OCI-LY7 (cell line): ENCODE results near the gene COBL. TPM values are rescaled to one million over a fixed set of nuclear protein-coding genes. Genes with fewer than 3 reads are reported as not detected.

Experiments
- BruUV-seq: library from RNA; stranded (reverse); fragments of 400-500 nt; replicated peaks from 2 replicates; lab custom pipeline; 2021; lab: Mats Ljungman, UMichigan
- CTCF ChIA-PET: fragments of 300-600 bp; sonication (Branson Sonifier 250); formaldehyde crosslinking; loops from one replicate; lab custom pipeline; 2022; ENCODE audit warnings: antibody characterized with exemption; ENCODE audit not compliant: unreplicated experiment; lab: Charles Lee
- POLR2A ChIA-PET: fragments of 300-600 bp; sonication (Branson Sonifier 250); formaldehyde crosslinking; loops from one replicate; lab custom pipeline; 2022; ENCODE audit warnings: antibody characterized with exemption; lab: Charles Lee
- DNase-seq: peaks from one replicate; pipeline ENCODE4 v3.0.0-alpha.2; 2015; ENCODE audit warnings: low spot score
- H2AFZ ChIP-seq: fragments of 200-600 bp; sonication (generic), shearing (Covaris generic); 2 replicates; pipeline ENCODE4 v1.6.1; 2014; ENCODE audit warnings: mild to moderate bottlenecking, antibody characterized with exemption, low read length, moderate library complexity
- H3K27ac ChIP-seq: fragments of 200-600 bp; sonication (generic); 2 replicates; pipeline ENCODE4 v1.5.1; 2014; ENCODE audit warnings: mixed run types, low read depth, mild to moderate bottlenecking, moderate library complexity, low read length, inconsistent platforms; ENCODE audit not compliant: poor library complexity, severe bottlenecking
- H3K36me3 ChIP-seq: fragments of 200-600 bp; sonication (generic); 2 replicates; pipeline ENCODE4 v1.6.1; 2014; ENCODE audit warnings: mild to moderate bottlenecking, antibody characterized with exemption, low read length, moderate library complexity, mixed read lengths; ENCODE audit not compliant: insufficient read depth
- H3K4me1 ChIP-seq: fragments of 200-600 bp; sonication (generic); 2 replicates; pipeline ENCODE4 v1.5.1; 2014; ENCODE audit warnings: mild to moderate bottlenecking, low read length; ENCODE audit not compliant: insufficient read depth, poor library complexity, severe bottlenecking
- H3K4me2 ChIP-seq: fragments of 200-600 bp; sonication (generic); 2 replicates; pipeline ENCODE4 v1.6.1; 2014; ENCODE audit warnings: mild to moderate bottlenecking, low read length
- H3K4me3 ChIP-seq: fragments of 200-600 bp; sonication (generic); 2 replicates; pipeline ENCODE4 v1.5.1; 2014; ENCODE audit warnings: mild to moderate bottlenecking, low read depth, low read length; ENCODE audit not compliant: poor library complexity, severe bottlenecking
- H3K79me2 ChIP-seq: fragments of 200-600 bp; sonication (generic); 2 replicates; pipeline ENCODE4 v1.6.1; 2016; ENCODE audit warnings: low read depth, mild to moderate bottlenecking, low read length, moderate library complexity, mixed read lengths; ENCODE audit not compliant: insufficient read depth
- H3K9me2 ChIP-seq: fragments of 200-600 bp; sonication (generic); 2 replicates; pipeline ENCODE4 v1.6.1; 2016; ENCODE audit warnings: mild to moderate bottlenecking, low read length, mixed read lengths; ENCODE audit not compliant: insufficient read depth
- H3K9me3 ChIP-seq: fragments of 200-600 bp; sonication (generic); 2 replicates; pipeline ENCODE4 v1.6.1; 2014; ENCODE audit warnings: mild to moderate bottlenecking, mixed run types, low read length, mixed read lengths
- H4K20me1 ChIP-seq: fragments of 200-600 bp; sonication (generic); 2 replicates; pipeline ENCODE4 v1.6.1; 2014; ENCODE audit warnings: mild to moderate bottlenecking, antibody characterized with exemption, low read length, moderate library complexity, mixed read lengths; ENCODE audit not compliant: insufficient read depth
- CTCF ChIP-seq: fragments of 200-600 bp; sonication (generic); conservative IDR thresholded peaks from 2 replicates; pipeline ENCODE4 v1.5.1; 2014; ENCODE audit warnings: mild to moderate bottlenecking, antibody characterized with exemption, low read length, moderate library complexity, mixed read lengths
- EZH2phosphoT487 ChIP-seq: fragments of 200-600 bp; sonication (generic); IDR thresholded peaks from 2 replicates; pipeline ENCODE4 v1.6.1; 2018; ENCODE audit warnings: low read depth, borderline replicate concordance, mild to moderate bottlenecking, mixed run types, antibody characterized with exemption, low read length, moderate library complexity, mixed read lengths
- intact Hi-C: fragments of 100-400 bp; cut with micrococcal nuclease; formaldehyde crosslinking; loops from one replicate; pipeline ENCODE4 v1.10.0; 2022; ENCODE audit not compliant: unreplicated experiment
- total RNA-seq, 2 experiments: library from RNA; depleted of rRNA in 1 of 2; stranded (reverse); fragments of >200 nt in 1 of 2; shearing (Covaris generic) in 1 of 2; gene quantifications; 2 replicates each; pipeline ENCODE4 v1.2.3, GENCODE V29; 2014 to 2022

COBL gene
- total RNA-seq, 2 experiments from 2014 or later = not detected

- H3K4me3 ChIP-seq = no peak overlapping the region
- no peak overlapping the region for H2AFZ ChIP-seq
- no peak for TF ChIP-seq EZH2phosphoT487
- TF ChIP-seq CTCF = no peak
- H3K36me3 ChIP-seq = no peaks in the 10 kb centered on the region
- no TSS peak for BruUV-seq
- no peaks in the 10 kb centered on the region for H3K9me2 ChIP-seq
- no peak overlapping the region for H3K27ac ChIP-seq
- ChIA-PET CTCF (no interaction called here), POLR2A (interaction anchor here (1.0 to 1.1 kb wide), 2 partner anchors 13 to 61 kb away, joined by 3 read pairs; no protein-coding TSS in a partner anchor)
- no peak overlapping the region for H3K4me2 ChIP-seq
- DNase-seq = no peak
- H4K20me1 ChIP-seq = no peaks in the 10 kb centered on the region
- H3K79me2 ChIP-seq = no peaks in the 10 kb centered on the region
- no peaks in the 10 kb centered on the region for H3K4me1 ChIP-seq
- intact Hi-C loops = no loop called here
- no peaks in the 10 kb centered on the region for H3K9me3 ChIP-seq
Observed at GRCh38 chr7:51242881-51243518, 73.6 kb downstream of the COBL start.

DNA sequence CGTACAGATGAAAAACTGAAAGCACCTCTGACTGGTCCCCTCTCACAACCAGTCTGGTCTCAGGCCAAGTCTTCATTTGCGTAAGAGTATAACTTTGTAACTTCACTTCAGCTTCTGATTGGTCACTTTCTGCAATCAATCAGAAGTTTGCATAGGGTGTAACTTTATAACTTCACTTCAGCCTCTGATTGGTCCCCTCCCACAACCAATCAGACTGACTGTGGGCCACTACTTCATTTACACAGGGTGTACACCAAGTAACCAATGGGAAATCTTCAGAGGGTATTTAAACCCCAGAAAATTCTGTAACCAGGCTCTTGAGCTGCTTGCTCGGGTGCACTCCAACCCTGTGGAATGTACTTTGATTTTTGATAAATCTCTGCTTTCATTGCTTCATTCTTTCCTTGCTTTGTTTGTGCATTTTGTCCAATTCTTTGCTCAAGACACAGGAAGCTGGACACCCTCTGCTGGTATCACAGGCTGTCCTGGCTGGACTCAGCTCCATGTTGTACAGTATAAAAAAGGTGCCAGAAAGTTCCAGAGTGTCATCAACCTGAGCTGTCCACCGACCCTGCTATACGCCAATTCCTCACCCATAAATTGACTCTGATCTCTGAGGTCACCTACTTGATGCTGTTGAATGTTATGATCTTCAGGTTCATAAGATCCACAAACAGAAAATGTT lies 74.5 kb downstream of the COBL start:
- TF ChIP-seq EZH2phosphoT487 (no peak), CTCF (no peak)
- Histone ChIP-seq H3K36me3 (no peaks in the 10 kb centered on the region), H3K4me2 (no peak overlapping the region), H3K4me3 (no peak overlapping the region), H3K79me2 (no peaks in the 10 kb centered on the region), H3K4me1 (no peaks in the 10 kb centered on the region), H3K9me2 (no peaks in the 10 kb centered on the region), H3K27ac (no peak overlapping the region), H2AFZ (no peak overlapping the region), H4K20me1 (no peaks in the 10 kb centered on the region), H3K9me3 (no peaks in the 10 kb centered on the region)
- intact Hi-C loops = no loop called here
- CTCF ChIA-PET = no interaction called here
- DNase-seq = no peak
- no TSS peak for BruUV-seq
- POLR2A ChIA-PET = interaction anchor here (1.0 kb wide), 1 partner anchor 62 kb away, joined by 3 read pairs; no protein-coding TSS in a partner anchor

GRCh38 chr7:51240868-51241267 lies 75.7 kb downstream of the COBL start:
- no peak for DNase-seq

More at GRCh38 chr7:51240868-51241267, 75.7 kb downstream of the COBL start:
- no peak overlapping the region for H3K4me2 ChIP-seq
- H3K36me3 ChIP-seq = no peaks in the 10 kb centered on the region
- H3K9me3 ChIP-seq = no peaks in the 10 kb centered on the region
- H4K20me1 ChIP-seq = no peaks in the 10 kb centered on the region
- no TSS peak for BruUV-seq
- TF ChIP-seq CTCF = no peak
- TF ChIP-seq EZH2phosphoT487 = no peak
- no peak overlapping the region for H2AFZ ChIP-seq
- H3K4me1 ChIP-seq = no peaks in the 10 kb centered on the region
- H3K4me3 ChIP-seq = no peak overlapping the region
- no peaks in the 10 kb centered on the region for H3K79me2 ChIP-seq
- intact Hi-C loops = no loop called here
- POLR2A ChIA-PET = no interaction called here
- CTCF ChIA-PET = no interaction called here
- H3K27ac ChIP-seq = no peak overlapping the region
- H3K9me2 ChIP-seq = no peaks in the 10 kb centered on the region
